Neuronal stem cell (in vitro differentiated cells): ENCODE results near the gene ZNF282. TPM values are rescaled to one million over a fixed set of nuclear protein-coding genes. Genes with fewer than 3 reads are reported as not detected.

Experiments used
- DNase-seq: peaks from one replicate; pipeline ENCODE4 v3.0.0-alpha.2; 2013; ENCODE audit warnings: low spot score
- H2AFZ ChIP-seq: one replicate; pipeline ENCODE4 v1.6.1; 2013; ENCODE audit warnings: mild to moderate bottlenecking, low read length, inconsistent platforms
- H2AK5ac ChIP-seq: 2 replicates; pipeline ENCODE4 v1.6.1; 2013; ENCODE audit warnings: low read depth, mild to moderate bottlenecking, inconsistent platforms, low read length, moderate library complexity, mixed read lengths
- H2BK120ac ChIP-seq: 2 replicates; pipeline ENCODE4 v1.6.1; 2013; ENCODE audit warnings: low read depth, mild to moderate bottlenecking, inconsistent platforms, low read length, moderate library complexity, mixed read lengths
- H2BK12ac ChIP-seq: one replicate; pipeline ENCODE4 v1.6.1; 2013; ENCODE audit warnings: low read length, inconsistent platforms
- H2BK15ac ChIP-seq: 2 replicates; pipeline ENCODE4 v1.6.1; 2013; ENCODE audit warnings: mild to moderate bottlenecking, low read length, inconsistent platforms, mixed read lengths
- H2BK5ac ChIP-seq: one replicate; pipeline ENCODE4 v1.6.1; 2013; ENCODE audit warnings: inconsistent platforms, mild to moderate bottlenecking, low read length, moderate library complexity
- H3K14ac ChIP-seq: one replicate; pipeline ENCODE4 v1.6.1; 2013; ENCODE audit warnings: low read length, inconsistent platforms
- H3K18ac ChIP-seq: 2 replicates; pipeline ENCODE4 v1.6.1; 2013; ENCODE audit warnings: low read length, inconsistent platforms
- H3K23ac ChIP-seq: 2 replicates; pipeline ENCODE4 v1.6.1; 2013; ENCODE audit warnings: low read depth, mild to moderate bottlenecking, mixed read lengths, low read length, inconsistent platforms; ENCODE audit not compliant: poor library complexity
- H3K27ac ChIP-seq: replicated peaks from 3 replicates; pipeline ENCODE4 v1.5.1; 2013; ENCODE audit warnings: low read length, inconsistent platforms
- H3K27me3 ChIP-seq, 3 experiments: 2 replicates each; pipeline ENCODE4 v1.6.1; 2013; ENCODE audit warnings: low read length in 3 of 3, mild to moderate bottlenecking in 2 of 3, inconsistent platforms in 1 of 3, low read depth in 1 of 3, mixed read lengths in 1 of 3, moderate library complexity in 1 of 3; ENCODE audit not compliant: control insufficient read depth in 3 of 3, insufficient read depth in 3 of 3
- H3K36me3 ChIP-seq, 2 donors: replicated peaks in 1 of 2; 2 replicates each; pipeline ENCODE4 v1.6.1; 2013; ENCODE audit warnings: low read length in 2 of 2; ENCODE audit not compliant: control insufficient read depth in 2 of 2, insufficient read depth in 2 of 2
- H3K4ac ChIP-seq: 2 replicates; pipeline ENCODE4 v1.6.1; 2013; ENCODE audit warnings: inconsistent platforms, mild to moderate bottlenecking, low read length, moderate library complexity
- H3K4me1 ChIP-seq, 2 donors: 1 replicate in 1 of 2; 2 replicates in 1 of 2; pipeline ENCODE4 v1.6.1; 2013; ENCODE audit warnings: low read length in 2 of 2, low read depth in 1 of 2; ENCODE audit not compliant: control insufficient read depth in 2 of 2, insufficient read depth in 1 of 2
- H3K4me2 ChIP-seq: one replicate; pipeline ENCODE4 v1.6.1; 2013; ENCODE audit warnings: mild to moderate bottlenecking, low read length, inconsistent platforms; ENCODE audit not compliant: insufficient read depth, poor library complexity, severe bottlenecking
- H3K4me3 ChIP-seq, 2 donors: 2 replicates each; pipeline ENCODE4 v1.5.1; 2013; ENCODE audit warnings: low read length in 2 of 2, mild to moderate bottlenecking in 2 of 2, inconsistent platforms in 1 of 2, moderate library complexity in 1 of 2
- H3K79me1 ChIP-seq: one replicate; pipeline ENCODE4 v1.6.1; 2013; ENCODE audit warnings: low read depth, mild to moderate bottlenecking, inconsistent platforms, low read length, moderate library complexity
- H3K9ac ChIP-seq: one replicate; pipeline ENCODE4 v1.6.1; 2013; ENCODE audit warnings: mild to moderate bottlenecking, low read depth, low read length, inconsistent platforms; ENCODE audit not compliant: poor library complexity
- H3K9me3 ChIP-seq, 2 donors: replicated peaks in 1 of 2; 2 replicates each; pipeline versions ENCODE3 to v1.6.1; 2013; ENCODE audit warnings: low read length in 2 of 2, mild to moderate bottlenecking in 2 of 2, inconsistent platforms in 1 of 2, low read depth in 1 of 2, mixed read lengths in 1 of 2, moderate library complexity in 1 of 2; ENCODE audit not compliant: control insufficient read depth in 2 of 2, insufficient read depth in 1 of 2
- H4K8ac ChIP-seq: one replicate; pipeline ENCODE4 v1.6.1; 2013; ENCODE audit warnings: low read depth, mild to moderate bottlenecking, inconsistent platforms, low read length, moderate library complexity
- H4K91ac ChIP-seq: one replicate; pipeline ENCODE4 v1.6.1; 2013; ENCODE audit warnings: low read length, low read depth, mild to moderate bottlenecking, inconsistent platforms; ENCODE audit not compliant: poor library complexity
- WGBS, 2 donors: extraction: QIAGEN DNeasy Blood & Tissue Kit; methylation state at CpG; one replicate each; pipeline ENCODE4 v1.1.7; 2013; ENCODE audit warnings: missing lambda C conversion rate in 2 of 2, mixed read lengths in 1 of 2; ENCODE audit not compliant: insufficient read length in 2 of 2, insufficient replicate concordance in 1 of 2; ENCODE audit errors: extremely low coverage in 2 of 2; 5-methylcytosine and 5-hydroxymethylcytosine counted together
- polyA plus RNA-seq, 2 experiments: library from polyadenylated mRNA; stranded (reverse); fragments of 200-250 nt; gene quantifications; one replicate each; pipeline ENCODE4 v1.2.3, GENCODE V29; 2013

ZNF282 gene
- polyA plus RNA-seq (2013, experiment 1 of 2), result 13.7 TPM
- 13.0 TPM for polyA plus RNA-seq (2013, experiment 2 of 2)

- H3K36me3 ChIP-seq, result peaks cover 17 to 29% of the 10 kb centered on the region in 2 donors
- H2BK120ac ChIP-seq, result peak within 1 kb of the TSS; percentile 72
- H3K79me1 ChIP-seq, result peaks cover 8% of the 10 kb centered on the region
- peaks cover 0 to 9% (median 0%) of the 10 kb centered on the region in 3 experiments for H3K27me3 ChIP-seq
- peak within 1 kb of the TSS; percentile 100 for H3K18ac ChIP-seq
- H2BK5ac ChIP-seq, result peak within 1 kb of the TSS; percentile 98
- peak within 1 kb of the TSS; percentile 96 for H3K27ac ChIP-seq
- H3K4ac ChIP-seq, result no peak within 1 kb of the TSS
- peak; percentile 85 for DNase-seq
- H3K14ac ChIP-seq, result peak within 1 kb of the TSS; percentile 71
- peak within 1 kb of the TSS; percentile 99 for H2AFZ ChIP-seq
- H3K4me2 ChIP-seq, result peak within 1 kb of the TSS; percentile 63
- H4K91ac ChIP-seq, result no peak within 1 kb of the TSS
- peak within 1 kb of the TSS; percentile 98 for H3K23ac ChIP-seq
- no peaks in the 10 kb centered on the region for H3K9me3 ChIP-seq
- peak within 1 kb of the TSS; percentile 96 to 98 for H3K4me3 ChIP-seq
- H2BK12ac ChIP-seq, result no peak within 1 kb of the TSS
- no CpG with 5 or more reads among the region's 97 CpGs for WGBS, 2 donors
- peaks cover 8% of the 10 kb centered on the region in 2 donors for H3K4me1 ChIP-seq
- H2BK15ac ChIP-seq, result peak within 1 kb of the TSS; percentile 55
- H2AK5ac ChIP-seq, result peak within 1 kb of the TSS; percentile 46
- peak within 1 kb of the TSS; percentile 97 for H3K9ac ChIP-seq
- no peak within 1 kb of the TSS for H4K8ac ChIP-seq
Measured at GRCh38 chr7:149195180-149196150, at the start of gene ZNF282. Gene ZNF282, plus strand, starts transcription at chr7:149195546. Its CDS starts 44 bp downstream, at chr7:149195590.

GRCh38 chr7:149147072-149147751 is 48.1 kb upstream of the ZNF282 start, which contains the start of gene ZNF398:
Gene ZNF398, plus strand, starts transcription at chr7:149147453. Its CDS starts 290 bp downstream, at chr7:149147743.
- H3K9me3 ChIP-seq, result no peaks in the 10 kb centered on the region
- H3K4me3 ChIP-seq, result peak within 1 kb of the TSS; percentile 90 to 99
- H3K9ac ChIP-seq, result peak within 1 kb of the TSS; percentile 98
- peaks cover 0 to 3% of the 10 kb centered on the region in 2 donors for H3K4me1 ChIP-seq
- H3K23ac ChIP-seq, result peak within 1 kb of the TSS; percentile 96
- peaks cover 0 to 13% of the 10 kb centered on the region in 2 donors for H3K36me3 ChIP-seq
- H3K18ac ChIP-seq, result peak within 1 kb of the TSS; percentile 99
- H2AK5ac ChIP-seq, result peak within 1 kb of the TSS; percentile 84
- H3K27me3 ChIP-seq, result no peaks in the 10 kb centered on the region
- H3K14ac ChIP-seq, result peak within 1 kb of the TSS; percentile 89
- H3K4ac ChIP-seq, result no peak within 1 kb of the TSS
- peak within 1 kb of the TSS; percentile 58 for H3K27ac ChIP-seq
- peak within 1 kb of the TSS; percentile 58 for H2BK15ac ChIP-seq
- no peak within 1 kb of the TSS for H2BK120ac ChIP-seq
- H3K79me1 ChIP-seq, result peaks cover 15% of the 10 kb centered on the region
- H2AFZ ChIP-seq, result peak within 1 kb of the TSS; percentile 95
- no CpG with 5 or more reads among the region's 79 CpGs for WGBS, 2 donors
- peak within 1 kb of the TSS; percentile 96 for H4K8ac ChIP-seq
- peak within 1 kb of the TSS; percentile 0 for H2BK5ac ChIP-seq
- H2BK12ac ChIP-seq, result no peak within 1 kb of the TSS
- peak within 1 kb of the TSS; percentile 78 for H3K4me2 ChIP-seq
- DNase-seq, result peak; percentile 80
- H4K91ac ChIP-seq, result no peak within 1 kb of the TSS

GRCh38 chr7:149147752-149148653 is 47.3 kb upstream of the ZNF282 start:
- H3K4me2 ChIP-seq, result peak overlapping the region; percentile 78
- no CpG with 5 or more reads among the region's 86 CpGs for WGBS, 2 donors

More at GRCh38 chr7:149147752-149148653, 47.3 kb upstream of the ZNF282 start:
- peaks cover 0 to 16% of the 10 kb centered on the region in 2 donors for H3K36me3 ChIP-seq
- peak; percentile 59 for DNase-seq
- peak overlapping the region; percentile 95 for H2AFZ ChIP-seq
- H3K23ac ChIP-seq, result peak overlapping the region; percentile 96
- peak overlapping the region; percentile 99 for H3K18ac ChIP-seq
- H3K79me1 ChIP-seq, result peaks cover 15% of the 10 kb centered on the region
- peak overlapping the region; percentile 96 for H4K8ac ChIP-seq
- peak overlapping the region; percentile 0 for H2BK5ac ChIP-seq
- peak overlapping the region; percentile 84 for H2AK5ac ChIP-seq
- H4K91ac ChIP-seq, result no peak overlapping the region
- H3K4ac ChIP-seq, result no peak overlapping the region
- peak overlapping the region; percentile 58 for H3K27ac ChIP-seq
- peak overlapping the region; percentile 58 for H2BK15ac ChIP-seq
- peak overlapping the region; percentile 90 to 99 for H3K4me3 ChIP-seq
- H3K14ac ChIP-seq, result peak overlapping the region; percentile 89
- no peaks in the 10 kb centered on the region for H3K9me3 ChIP-seq
- H3K27me3 ChIP-seq, result no peaks in the 10 kb centered on the region
- no peak overlapping the region for H2BK120ac ChIP-seq
- peak overlapping the region; percentile 98 for H3K9ac ChIP-seq
- H3K4me1 ChIP-seq, result peaks cover 0 to 3% of the 10 kb centered on the region in 2 donors
- H2BK12ac ChIP-seq, result no peak overlapping the region
